HepG2 (cell line): ENCODE measurements around the gene FPR3.

Experiments used
- ASH2L ChIP-seq: fragments of 300-600, 200-600 bp; sonication (generic); IDR thresholded peaks from 2 replicates; pipeline ENCODE4 v1.7.0; 2017; ENCODE audit warnings: low read depth, mild to moderate bottlenecking, moderate library complexity, mixed read lengths, low read length; ENCODE audit not compliant: insufficient read length
- CTCF ChIP-seq: sonication (generic); formaldehyde crosslinking; IDR thresholded peaks from 2 replicates; pipeline ENCODE4 v1.5.0; 2020; ENCODE audit warnings: mild to moderate bottlenecking, missing genetic modification reagents, moderate library complexity
- HNRNPH1 ChIP-seq: fragments of 200-400 bp; formaldehyde crosslinking; optimal IDR thresholded peaks from 2 replicates; pipeline ENCODE3; 2017; ENCODE audit warnings: mild to moderate bottlenecking, low read depth, low read length
- PATZ1 ChIP-seq: sonication (generic); formaldehyde crosslinking; IDR thresholded peaks from 2 replicates; pipeline ENCODE4 v1.4.0; 2020; ENCODE audit warnings: missing genetic modification reagents
- SIN3B ChIP-seq: fragments of 150-350 bp; IDR thresholded peaks from 2 replicates; pipeline ENCODE4 v1.6.1; 2014; ENCODE audit warnings: low read length
- TAF1 ChIP-seq: sonication (generic); formaldehyde crosslinking; IDR thresholded peaks from 2 replicates; pipeline ENCODE4 v1.4.0; 2020; ENCODE audit warnings: missing genetic modification reagents
- ZFP36 ChIP-seq: fragments of 150-350 bp; IDR thresholded peaks from 2 replicates; pipeline ENCODE4 v1.6.1; 2018; ENCODE audit warnings: borderline replicate concordance, low read length, low read depth; ENCODE audit not compliant: partially characterized antibody
- ZNF709 ChIP-seq: sonication (generic); formaldehyde crosslinking; IDR thresholded peaks from 2 replicates; pipeline ENCODE4 v1.5.0; 2020; ENCODE audit warnings: mild to moderate bottlenecking, missing genetic modification reagents

GRCh38 chr19:51803967-51804366 is 9.0 kb downstream of the FPR3 start:
- TF ChIP-seq PATZ1 (CRISPR knock-in tag) (no peak), CTCF (no peak), SIN3B (no peak), ZNF709 (no peak), HNRNPH1 (no peak), TAF1 (CRISPR knock-in tag) (no peak), ZFP36 (no peak), ASH2L (no peak)
